Activated CD8-positive, alpha-beta T cell treated with anti-CD3 and anti-CD28 coated beads for 36 hours (primary cell): ENCODE data around the gene PTPRR. TPM values are rescaled to one million over a fixed set of nuclear protein-coding genes. Genes with fewer than 3 reads are reported as not detected.

Experiments used
- ATAC-seq: fragments of 200-7000 bp; cut with Tn5 transposase; one replicate; pipeline ENCODE4 v1.10.0; 2021; ENCODE audit warnings: mild to moderate bottlenecking, moderate library complexity
- CTCF ChIA-PET: fragments of 350-600 bp; sonication (Branson Sonifier 250); formaldehyde crosslinking; loops from one replicate; lab custom pipeline; 2021; ENCODE audit warnings: antibody characterized with exemption; lab: Charles Lee
- POLR2A ChIA-PET: fragments of 350-600 bp; sonication (Branson Sonifier 250); formaldehyde crosslinking; loops from one replicate; lab custom pipeline; 2021; ENCODE audit warnings: antibody characterized with exemption; lab: Charles Lee
- DNase-seq: peaks from one replicate; pipeline ENCODE4 v3.0.0-alpha.2; 2020
- H3K27ac Mint-ChIP-seq: one replicate; pipeline ENCODE4 v1.8.0; 2021; ENCODE audit warnings: mild to moderate bottlenecking, mixed read lengths
- H3K27me3 Mint-ChIP-seq: one replicate; pipeline ENCODE4 v1.8.0; 2021; ENCODE audit warnings: mixed read lengths
- H3K36me3 Mint-ChIP-seq: one replicate; pipeline ENCODE4 v1.8.0; 2021; ENCODE audit warnings: low read depth, mixed read lengths
- H3K4me1 Mint-ChIP-seq: one replicate; pipeline ENCODE4 v1.8.0; 2021; ENCODE audit warnings: low read depth, mixed read lengths
- H3K4me3 Mint-ChIP-seq: one replicate; pipeline ENCODE4 v1.8.0; 2021; ENCODE audit warnings: mild to moderate bottlenecking, moderate library complexity, mixed read lengths
- H3K9me3 Mint-ChIP-seq: one replicate; pipeline ENCODE4 v1.8.0; 2021; ENCODE audit warnings: mixed read lengths
- CTCF ChIP-seq: fragments of 200-600 bp; IDR thresholded peaks from one replicate; pipeline ENCODE4 v1.8.0; 2022; ENCODE audit warnings: antibody characterized with exemption, mild to moderate bottlenecking
- intact Hi-C: fragments of 100-400 bp; cut with micrococcal nuclease; formaldehyde crosslinking; loops from one replicate; pipeline ENCODE4 v1.10.0; 2022
- total RNA-seq, 2 experiments: library from RNA; stranded (reverse); gene quantifications; one replicate each; pipeline ENCODE4 v1.2.3, GENCODE V29; 2021

PTPRR gene
- total RNA-seq, 2 experiments from 2014 or later: not detected

GRCh38 chr12:70963081-70963660 is 42.6 kb upstream of the PTPRR start:
- H3K4me3 Mint-ChIP-seq: no peak overlapping the region
- ChIA-PET CTCF (no interaction called here), POLR2A (no interaction called here)
- no peaks in the 10 kb centered on the region for H3K9me3 Mint-ChIP-seq
- intact Hi-C loops: no loop called here
- no peaks in the 10 kb centered on the region for H3K36me3 Mint-ChIP-seq
- H3K4me1 Mint-ChIP-seq: no peaks in the 10 kb centered on the region
- TF ChIP-seq CTCF: no peak
- ATAC-seq (no peak), DNase-seq (no peak)
- no peak overlapping the region for H3K27ac Mint-ChIP-seq
- no peaks in the 10 kb centered on the region for H3K27me3 Mint-ChIP-seq

DNA sequence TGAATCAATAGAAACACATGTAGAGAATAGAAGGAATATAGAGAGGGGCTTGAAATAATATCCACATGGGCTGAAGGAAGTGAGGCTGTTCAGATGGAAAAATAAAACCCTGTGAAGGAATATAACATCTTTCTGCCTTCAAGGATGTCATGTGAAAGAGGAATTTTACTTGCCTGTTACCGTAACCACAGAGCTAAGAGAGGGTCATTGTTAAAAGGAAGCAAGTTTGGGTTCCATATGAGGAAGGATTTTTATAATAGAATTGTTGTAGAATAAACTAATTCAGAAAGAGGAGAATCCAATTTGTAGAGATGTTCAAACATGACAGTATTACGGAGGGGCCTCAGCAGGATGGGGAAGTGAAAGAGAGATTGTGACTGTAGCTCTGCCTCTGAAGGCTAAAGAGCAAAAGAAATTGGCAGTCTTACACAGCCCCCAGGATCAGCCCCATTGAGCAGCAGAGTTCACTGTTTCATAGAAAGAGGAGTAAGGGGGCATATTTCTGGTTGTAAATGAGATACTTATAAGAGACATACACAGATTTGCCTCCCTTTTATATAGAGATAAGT is 41.8 kb upstream of the PTPRR start:
- TF ChIP-seq CTCF: no peak
- H3K27ac Mint-ChIP-seq: no peak overlapping the region
- POLR2A ChIA-PET: no interaction called here

GRCh38 chr12:70960484-70960883 is 39.9 kb upstream of the PTPRR start:
- intact Hi-C loops: no loop called here
- DNase-seq (no peak), ATAC-seq (no peak)
- CTCF ChIA-PET: no interaction called here
- Mint-ChIP-seq H3K27ac (no peak overlapping the region), H3K9me3 (peaks cover 2% of the 10 kb centered on the region), H3K4me3 (no peak overlapping the region), H3K27me3 (no peaks in the 10 kb centered on the region), H3K36me3 (no peaks in the 10 kb centered on the region), H3K4me1 (no peaks in the 10 kb centered on the region)
- no peak for TF ChIP-seq CTCF
- POLR2A ChIA-PET: no interaction called here

More for the DNA sequence above, 41.8 kb upstream of the PTPRR start:
- Mint-ChIP-seq H3K27me3 (no peaks in the 10 kb centered on the region), H3K36me3 (no peaks in the 10 kb centered on the region), H3K4me3 (no peak overlapping the region), H3K9me3 (no peaks in the 10 kb centered on the region), H3K4me1 (no peaks in the 10 kb centered on the region)
- DNase-seq (no peak), ATAC-seq (no peak)
- intact Hi-C loops: no loop called here
- CTCF ChIA-PET: no interaction called here

DNA sequence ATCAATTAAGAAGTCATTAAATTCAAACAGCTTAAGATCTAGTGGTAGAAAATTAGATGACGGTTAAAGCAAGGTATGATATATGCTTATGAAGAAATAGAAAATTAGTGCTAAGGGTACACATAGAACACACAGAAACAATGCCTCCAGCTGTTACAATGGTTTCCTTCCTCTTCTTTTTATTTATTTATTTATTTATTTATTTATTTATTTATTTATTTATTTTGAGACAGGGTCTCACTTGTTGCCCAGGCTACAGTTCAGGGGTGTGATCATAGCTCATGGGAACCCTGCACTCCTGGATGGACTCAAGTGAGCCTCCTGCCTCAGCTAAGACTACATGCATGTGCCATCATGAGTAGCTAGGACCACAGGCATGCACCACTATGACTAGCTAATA is 34.9 kb upstream of the PTPRR start:
- ATAC-seq (no peak), DNase-seq (no peak)
- Mint-ChIP-seq H3K4me3 (no peak overlapping the region), H3K4me1 (no peaks in the 10 kb centered on the region), H3K9me3 (peaks cover 2% of the 10 kb centered on the region), H3K36me3 (no peaks in the 10 kb centered on the region), H3K27ac (no peak overlapping the region), H3K27me3 (no peaks in the 10 kb centered on the region)
- TF ChIP-seq CTCF: no peak
- POLR2A ChIA-PET: no interaction called here
- CTCF ChIA-PET: no interaction called here
- intact Hi-C loops: no loop called here

GRCh38 chr12:70950451-70950850 is 29.9 kb upstream of the PTPRR start:
- Mint-ChIP-seq H3K27me3 (no peaks in the 10 kb centered on the region), H3K4me1 (no peaks in the 10 kb centered on the region), H3K27ac (no peak overlapping the region), H3K36me3 (no peaks in the 10 kb centered on the region), H3K4me3 (no peak overlapping the region), H3K9me3 (peaks cover 1% of the 10 kb centered on the region)
- ChIA-PET POLR2A (no interaction called here), CTCF (no interaction called here)
- intact Hi-C loops: no loop called here
- DNase-seq (no peak), ATAC-seq (no peak)
- no peak for TF ChIP-seq CTCF
